ENCODE measurements around the gene ALK. TPM values are rescaled to one million over a fixed set of nuclear protein-coding genes. Genes with fewer than 3 reads are reported as not detected.

ALK gene
- polyA plus RNA-seq, 1 of the 3 experiments (the other 2 are of a cell fraction): 0.30 TPM

GRCh38 chr2:29876374-29876773, 45.0 kb downstream of the ALK start:
- CTCF ChIA-PET: no interaction called here
- TF ChIP-seq REST (IDR thresholded peaks at IDR 0.05; ENCODE audit: low read depth, low read length) (no peak), EP300 (IDR thresholded peaks at IDR 0.05; ENCODE audit: borderline replicate concordance in 1 of 2, low read depth in 1 of 2, low read length in 1 of 2) (no peak), ZBTB33 (IDR thresholded peaks at IDR 0.05; ENCODE audit: borderline replicate concordance, low read depth) (no peak), FOSL2 (IDR thresholded peaks at IDR 0.05; ENCODE audit: borderline replicate concordance, low read depth) (no peak), SIN3A (IDR thresholded peaks at IDR 0.05; ENCODE audit: borderline replicate concordance, low read depth, low read length) (no peak)
- TF ChIP-seq, protein P1, sequence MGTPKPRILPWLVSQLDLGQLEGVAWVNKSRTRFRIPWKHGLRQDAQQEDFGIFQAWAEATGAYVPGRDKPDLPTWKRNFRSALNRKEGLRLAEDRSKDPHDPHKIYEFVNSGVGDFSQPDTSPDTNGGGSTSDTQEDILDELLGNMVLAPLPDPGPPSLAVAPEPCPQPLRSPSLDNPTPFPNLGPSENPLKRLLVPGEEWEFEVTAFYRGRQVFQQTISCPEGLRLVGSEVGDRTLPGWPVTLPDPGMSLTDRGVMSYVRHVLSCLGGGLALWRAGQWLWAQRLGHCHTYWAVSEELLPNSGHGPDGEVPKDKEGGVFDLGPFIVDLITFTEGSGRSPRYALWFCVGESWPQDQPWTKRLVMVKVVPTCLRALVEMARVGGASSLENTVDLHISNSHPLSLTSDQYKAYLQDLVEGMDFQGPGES (IDR thresholded peaks at IDR 0.05; ENCODE audit: low read depth, low read length): no peak
- TF ChIP-seq, protein P2, sequence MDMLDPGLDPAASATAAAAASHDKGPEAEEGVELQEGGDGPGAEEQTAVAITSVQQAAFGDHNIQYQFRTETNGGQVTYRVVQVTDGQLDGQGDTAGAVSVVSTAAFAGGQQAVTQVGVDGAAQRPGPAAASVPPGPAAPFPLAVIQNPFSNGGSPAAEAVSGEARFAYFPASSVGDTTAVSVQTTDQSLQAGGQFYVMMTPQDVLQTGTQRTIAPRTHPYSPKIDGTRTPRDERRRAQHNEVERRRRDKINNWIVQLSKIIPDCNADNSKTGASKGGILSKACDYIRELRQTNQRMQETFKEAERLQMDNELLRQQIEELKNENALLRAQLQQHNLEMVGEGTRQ (IDR thresholded peaks at IDR 0.05; ENCODE audit: borderline replicate concordance, low read depth, low read length): no peak
- TF ChIP-seq, protein P3, sequence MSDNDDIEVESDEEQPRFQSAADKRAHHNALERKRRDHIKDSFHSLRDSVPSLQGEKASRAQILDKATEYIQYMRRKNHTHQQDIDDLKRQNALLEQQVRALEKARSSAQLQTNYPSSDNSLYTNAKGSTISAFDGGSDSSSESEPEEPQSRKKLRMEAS (IDR thresholded peaks at IDR 0.05; ENCODE audit: low read depth): no peak

More at GRCh38 chr2:29876374-29876773, 45.0 kb downstream of the ALK start:
- Histone ChIP-seq H3K27me3 (ENCODE audit: insufficient read depth) (no peaks in the 10 kb centered on the region), H3K79me2 (ENCODE audit: insufficient read depth) (no peaks in the 10 kb centered on the region), H3K27ac (ENCODE audit: low read depth in 2 of 2, low read length in 1 of 2) (no peak overlapping the region), H3F3A (replicated peaks; ENCODE audit: insufficient read depth) (no peaks in the 10 kb centered on the region), H3K9me3 (no peaks in the 10 kb centered on the region), H3K4me1 (ENCODE audit: control insufficient read depth in 1 of 2, insufficient read depth in 2 of 2, low read depth in 1 of 2, low read length in 1 of 2) (peaks cover 0 to 34% of the 10 kb centered on the region in 2 experiments; a peak in 2 of 4 replicates), H3K36me3 (replicated peaks in 1 of 2; ENCODE audit: control insufficient read depth in 1 of 2, insufficient read depth in 2 of 2, low read length in 1 of 2) (peaks cover 0 to 2% of the 10 kb centered on the region in 2 experiments), H2AFZ (ENCODE audit: low read depth) (no peak overlapping the region), H3K9ac (no peak overlapping the region), H3K9me2 (no peaks in the 10 kb centered on the region), H3K4me2 (no peak overlapping the region), H4K20me1 (ENCODE audit: insufficient read depth) (no peaks in the 10 kb centered on the region), H3K4me3 (ENCODE audit: low read depth in 2 of 2, low read length in 1 of 2) (no peak overlapping the region)
- no peak for DNase-seq
- POLR2A ChIA-PET: no interaction called here
- 86% methylated on average over 4 of the region's 4 CpGs for WGBS (ENCODE audit: low lambda C conversion rate)
